ENCODE results near the gene EFCAB5. TPM values are rescaled to one million over a fixed set of nuclear protein-coding genes. Genes with fewer than 3 reads are reported as not detected.

The EFCAB5 gene
- total and polyA plus RNA-seq, 2 of the 13 experiments (the other 11 are each of a cell fraction or from before 2014, with no cell fraction given), result 0.15 TPM; not detected in 1

DNA sequence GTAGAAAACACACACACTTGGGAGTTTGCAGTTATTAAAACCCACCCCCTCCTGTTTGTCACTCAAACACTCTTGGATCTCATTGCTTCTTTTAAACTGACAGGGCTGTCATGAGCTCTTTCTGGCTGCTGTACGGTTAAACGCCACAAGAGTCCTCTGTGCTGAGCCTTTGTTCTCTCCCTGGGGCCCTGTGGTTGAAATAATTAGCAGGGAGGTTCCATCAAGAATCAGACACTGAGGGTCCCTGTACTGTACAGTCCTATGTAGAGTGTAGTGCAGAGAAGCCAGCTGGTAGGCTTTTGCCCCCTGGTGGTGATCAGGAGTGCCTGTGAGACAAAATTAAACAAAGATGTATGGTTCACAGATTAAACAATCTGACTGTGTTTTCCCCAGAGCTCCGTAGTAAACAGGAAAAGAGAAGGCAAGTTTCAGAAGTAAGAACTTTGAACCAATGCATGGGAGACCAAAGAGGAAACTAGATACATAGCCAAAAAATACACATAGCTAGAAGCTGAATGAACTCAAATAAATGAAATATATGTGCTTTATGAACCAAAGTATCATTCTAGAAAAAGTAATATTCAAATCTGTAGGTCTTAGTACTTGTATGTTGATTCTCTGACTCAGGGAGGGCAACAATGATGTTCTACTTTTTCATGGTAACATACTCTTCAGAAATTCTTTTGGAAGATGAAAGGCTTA lies 10.1 kb upstream of the EFCAB5 start (continued):
- TF ChIP-seq ZNF234 (CRISPR knock-in tag; conservative IDR thresholded peaks at IDR 0.05) (no peak), ZNF724P (CRISPR knock-in tag; IDR thresholded peaks at IDR 0.05; ENCODE audit: borderline replicate concordance) (no peak), ZNF775 (CRISPR knock-in tag; IDR thresholded peaks at IDR 0.05; ENCODE audit: borderline replicate concordance) (no peak), GATAD2A (CRISPR knock-in tag; IDR thresholded peaks at IDR 0.05) (peak; percentile 50; the same call in 1 of the 2 replicates), KDM5B (CRISPR knock-in tag; IDR thresholded peaks at IDR 0.05; ENCODE audit: borderline replicate concordance) (no peak), MXI1 (IDR thresholded peaks at IDR 0.05; ENCODE audit: borderline replicate concordance, low read depth, low read length) (no peak), RBAK (CRISPR knock-in tag; IDR thresholded peaks at IDR 0.05) (no peak), JARID2 (CRISPR knock-in tag; IDR thresholded peaks at IDR 0.05; ENCODE audit: insufficient replicate concordance) (no peak), PHF21A (CRISPR knock-in tag; IDR thresholded peaks at IDR 0.05) (no peak), ZNF441 (CRISPR knock-in tag; IDR thresholded peaks at IDR 0.05; ENCODE audit: borderline replicate concordance) (no peak), ZNF652 (CRISPR knock-in tag; IDR thresholded peaks at IDR 0.05; ENCODE audit: borderline replicate concordance, low read depth) (peak; percentile 81; the same call in 1 of the 2 replicates), MED13 (CRISPR knock-in tag; IDR thresholded peaks at IDR 0.05) (no peak), PITX1 (CRISPR knock-in tag; IDR thresholded peaks at IDR 0.05) (no peak), WIZ (CRISPR knock-in tag; IDR thresholded peaks at IDR 0.05) (no peak), ZSCAN31 (CRISPR knock-in tag; IDR thresholded peaks at IDR 0.05; ENCODE audit: low read depth) (0 out of 2 replicates have a peak, but pooled peaks have one; percentile 45), ZFP90 (CRISPR knock-in tag; IDR thresholded peaks at IDR 0.05; ENCODE audit: borderline replicate concordance) (no peak), ZFP37 (CRISPR knock-in tag; IDR thresholded peaks at IDR 0.05; ENCODE audit: borderline replicate concordance) (no peak), ZBTB1 (CRISPR knock-in tag; IDR thresholded peaks at IDR 0.05; ENCODE audit: borderline replicate concordance) (no peak), SIN3B (IDR thresholded peaks at IDR 0.05; ENCODE audit: low read length) (0 out of 2 replicates have a peak, but pooled peaks have one; percentile 35)
- TF ChIP-seq, protein P1, sequence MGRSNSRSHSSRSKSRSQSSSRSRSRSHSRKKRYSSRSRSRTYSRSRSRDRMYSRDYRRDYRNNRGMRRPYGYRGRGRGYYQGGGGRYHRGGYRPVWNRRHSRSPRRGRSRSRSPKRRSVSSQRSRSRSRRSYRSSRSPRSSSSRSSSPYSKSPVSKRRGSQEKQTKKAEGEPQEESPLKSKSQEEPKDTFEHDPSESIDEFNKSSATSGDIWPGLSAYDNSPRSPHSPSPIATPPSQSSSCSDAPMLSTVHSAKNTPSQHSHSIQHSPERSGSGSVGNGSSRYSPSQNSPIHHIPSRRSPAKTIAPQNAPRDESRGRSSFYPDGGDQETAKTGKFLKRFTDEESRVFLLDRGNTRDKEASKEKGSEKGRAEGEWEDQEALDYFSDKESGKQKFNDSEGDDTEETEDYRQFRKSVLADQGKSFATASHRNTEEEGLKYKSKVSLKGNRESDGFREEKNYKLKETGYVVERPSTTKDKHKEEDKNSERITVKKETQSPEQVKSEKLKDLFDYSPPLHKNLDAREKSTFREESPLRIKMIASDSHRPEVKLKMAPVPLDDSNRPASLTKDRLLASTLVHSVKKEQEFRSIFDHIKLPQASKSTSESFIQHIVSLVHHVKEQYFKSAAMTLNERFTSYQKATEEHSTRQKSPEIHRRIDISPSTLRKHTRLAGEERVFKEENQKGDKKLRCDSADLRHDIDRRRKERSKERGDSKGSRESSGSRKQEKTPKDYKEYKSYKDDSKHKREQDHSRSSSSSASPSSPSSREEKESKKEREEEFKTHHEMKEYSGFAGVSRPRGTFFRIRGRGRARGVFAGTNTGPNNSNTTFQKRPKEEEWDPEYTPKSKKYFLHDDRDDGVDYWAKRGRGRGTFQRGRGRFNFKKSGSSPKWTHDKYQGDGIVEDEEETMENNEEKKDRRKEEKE (IDR thresholded peaks at IDR 0.05), result no peak
- TF ChIP-seq, protein P2, sequence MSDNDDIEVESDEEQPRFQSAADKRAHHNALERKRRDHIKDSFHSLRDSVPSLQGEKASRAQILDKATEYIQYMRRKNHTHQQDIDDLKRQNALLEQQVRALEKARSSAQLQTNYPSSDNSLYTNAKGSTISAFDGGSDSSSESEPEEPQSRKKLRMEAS (IDR thresholded peaks at IDR 0.05), result 0 out of 2 replicates have a peak, but pooled peaks have one; percentile 28
- TF ChIP-seq, protein P3, sequence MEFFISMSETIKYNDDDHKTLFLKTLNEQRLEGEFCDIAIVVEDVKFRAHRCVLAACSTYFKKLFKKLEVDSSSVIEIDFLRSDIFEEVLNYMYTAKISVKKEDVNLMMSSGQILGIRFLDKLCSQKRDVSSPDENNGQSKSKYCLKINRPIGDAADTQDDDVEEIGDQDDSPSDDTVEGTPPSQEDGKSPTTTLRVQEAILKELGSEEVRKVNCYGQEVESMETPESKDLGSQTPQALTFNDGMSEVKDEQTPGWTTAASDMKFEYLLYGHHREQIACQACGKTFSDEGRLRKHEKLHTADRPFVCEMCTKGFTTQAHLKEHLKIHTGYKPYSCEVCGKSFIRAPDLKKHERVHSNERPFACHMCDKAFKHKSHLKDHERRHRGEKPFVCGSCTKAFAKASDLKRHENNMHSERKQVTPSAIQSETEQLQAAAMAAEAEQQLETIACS (CRISPR knock-in tag; IDR thresholded peaks at IDR 0.05), result no peak
- TF ChIP-seq, protein P4, sequence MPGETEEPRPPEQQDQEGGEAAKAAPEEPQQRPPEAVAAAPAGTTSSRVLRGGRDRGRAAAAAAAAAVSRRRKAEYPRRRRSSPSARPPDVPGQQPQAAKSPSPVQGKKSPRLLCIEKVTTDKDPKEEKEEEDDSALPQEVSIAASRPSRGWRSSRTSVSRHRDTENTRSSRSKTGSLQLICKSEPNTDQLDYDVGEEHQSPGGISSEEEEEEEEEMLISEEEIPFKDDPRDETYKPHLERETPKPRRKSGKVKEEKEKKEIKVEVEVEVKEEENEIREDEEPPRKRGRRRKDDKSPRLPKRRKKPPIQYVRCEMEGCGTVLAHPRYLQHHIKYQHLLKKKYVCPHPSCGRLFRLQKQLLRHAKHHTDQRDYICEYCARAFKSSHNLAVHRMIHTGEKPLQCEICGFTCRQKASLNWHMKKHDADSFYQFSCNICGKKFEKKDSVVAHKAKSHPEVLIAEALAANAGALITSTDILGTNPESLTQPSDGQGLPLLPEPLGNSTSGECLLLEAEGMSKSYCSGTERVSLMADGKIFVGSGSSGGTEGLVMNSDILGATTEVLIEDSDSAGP (CRISPR knock-in tag; IDR thresholded peaks at IDR 0.05; ENCODE audit: borderline replicate concordance), result no peak
- TF ChIP-seq, protein P5, sequence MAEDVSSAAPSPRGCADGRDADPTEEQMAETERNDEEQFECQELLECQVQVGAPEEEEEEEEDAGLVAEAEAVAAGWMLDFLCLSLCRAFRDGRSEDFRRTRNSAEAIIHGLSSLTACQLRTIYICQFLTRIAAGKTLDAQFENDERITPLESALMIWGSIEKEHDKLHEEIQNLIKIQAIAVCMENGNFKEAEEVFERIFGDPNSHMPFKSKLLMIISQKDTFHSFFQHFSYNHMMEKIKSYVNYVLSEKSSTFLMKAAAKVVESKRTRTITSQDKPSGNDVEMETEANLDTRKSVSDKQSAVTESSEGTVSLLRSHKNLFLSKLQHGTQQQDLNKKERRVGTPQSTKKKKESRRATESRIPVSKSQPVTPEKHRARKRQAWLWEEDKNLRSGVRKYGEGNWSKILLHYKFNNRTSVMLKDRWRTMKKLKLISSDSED (CRISPR knock-in tag; IDR thresholded peaks at IDR 0.05), result no peak
